Chondrocyte (in vitro differentiated cells): ENCODE results near the gene LRIG3. TPM values are rescaled to one million over a fixed set of nuclear protein-coding genes. Genes with fewer than 3 reads are reported as not detected.
"Not testable (repeated sequence)": the region's sequence is repeated elsewhere in the genome, so short reads cannot be mapped to it uniquely, and the experiment has no call there.

Source experiments
- DNase-seq: peaks from one replicate; pipeline ENCODE4 v3.0.0; 2021; ENCODE audit warnings: mixed read lengths, low spot score
- H3K27ac Mint-ChIP-seq: one replicate; pipeline ENCODE4 v1.8.0; 2021; ENCODE audit warnings: mild to moderate bottlenecking, moderate library complexity, mixed read lengths; ENCODE audit not compliant: unreplicated experiment
- H3K27me3 Mint-ChIP-seq: 2 replicates; pipeline ENCODE4 v1.8.0; 2021; ENCODE audit warnings: low read depth, mixed read lengths
- H3K36me3 Mint-ChIP-seq: 2 replicates; pipeline ENCODE4 v1.8.0; 2021; ENCODE audit warnings: low read depth, mixed read lengths
- H3K4me1 Mint-ChIP-seq: 2 replicates; pipeline ENCODE4 v1.8.0; 2021; ENCODE audit warnings: low read depth, mild to moderate bottlenecking, mixed read lengths
- H3K4me3 Mint-ChIP-seq: one replicate; pipeline ENCODE4 v1.8.0; 2021; ENCODE audit warnings: mild to moderate bottlenecking, moderate library complexity, mixed read lengths; ENCODE audit not compliant: unreplicated experiment
- H3K9me3 Mint-ChIP-seq: 2 replicates; pipeline ENCODE4 v1.8.0; 2021; ENCODE audit warnings: low read depth, mixed read lengths
- CTCF ChIP-seq: fragments of 200-600 bp; sonication (generic); IDR thresholded peaks from 2 replicates; pipeline ENCODE4 v1.5.0; 2021; ENCODE audit warnings: antibody characterized with exemption, mild to moderate bottlenecking, moderate library complexity
- total RNA-seq: library from RNA; stranded (reverse); gene quantifications from 3 replicates; pipeline ENCODE4 v1.2.1, GENCODE V29; 2021

Gene LRIG3
- total RNA-seq, 1 donor from 2014 or later, result 85.8 TPM

DNA sequence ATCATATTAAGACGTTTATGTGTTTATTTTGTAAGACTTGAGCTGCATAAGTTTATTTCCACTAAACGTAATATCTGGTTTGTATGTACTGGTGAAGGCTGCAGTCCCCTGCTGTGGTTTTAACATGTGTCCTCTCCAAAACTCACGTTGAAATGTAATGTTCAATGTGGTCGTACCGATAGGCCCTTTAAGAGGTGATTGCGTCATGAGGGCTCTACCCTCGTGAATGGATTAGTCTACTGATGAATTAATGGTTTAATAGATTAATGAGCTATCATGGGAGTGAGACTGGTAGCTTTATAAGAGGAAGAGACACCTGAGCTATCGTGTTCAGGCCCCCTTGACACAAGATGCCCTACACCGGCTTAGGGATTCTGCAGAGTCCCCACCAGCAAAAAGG lies 14.9 kb downstream of the LRIG3 start:
- no peak overlapping the region for H3K27ac Mint-ChIP-seq

GRCh38 chr12:58902726-58903125 lies 17.6 kb downstream of the LRIG3 start:
- DNase-seq, H3K27me3 Mint-ChIP-seq, H3K27ac Mint-ChIP-seq, H3K9me3 Mint-ChIP-seq, H3K4me3 Mint-ChIP-seq: not testable (repeated sequence)
- H3K4me1 Mint-ChIP-seq, result peaks cover 39% of the 10 kb centered on the region
- peaks cover 50% of the 10 kb centered on the region for H3K36me3 Mint-ChIP-seq

More for the DNA sequence above, 14.9 kb downstream of the LRIG3 start:
- no peak for TF ChIP-seq CTCF
- Mint-ChIP-seq H3K9me3 (peaks cover 5% of the 10 kb centered on the region), H3K4me1 (peaks cover 46% of the 10 kb centered on the region), H3K27me3 (no peaks in the 10 kb centered on the region), H3K4me3 (no peak overlapping the region), H3K36me3 (peaks cover 52% of the 10 kb centered on the region)
- no peak for DNase-seq

GRCh38 chr12:58901664-58902063 lies 18.6 kb downstream of the LRIG3 start:
- DNase-seq, result no peak
- Mint-ChIP-seq H3K9me3 (peaks cover 5% of the 10 kb centered on the region), H3K4me1 (peaks cover 39% of the 10 kb centered on the region), H3K27ac (peak overlapping the region; percentile 27), H3K4me3 (no peak overlapping the region), H3K27me3 (no peaks in the 10 kb centered on the region), H3K36me3 (peaks cover 43% of the 10 kb centered on the region)
- no peak for TF ChIP-seq CTCF

DNA sequence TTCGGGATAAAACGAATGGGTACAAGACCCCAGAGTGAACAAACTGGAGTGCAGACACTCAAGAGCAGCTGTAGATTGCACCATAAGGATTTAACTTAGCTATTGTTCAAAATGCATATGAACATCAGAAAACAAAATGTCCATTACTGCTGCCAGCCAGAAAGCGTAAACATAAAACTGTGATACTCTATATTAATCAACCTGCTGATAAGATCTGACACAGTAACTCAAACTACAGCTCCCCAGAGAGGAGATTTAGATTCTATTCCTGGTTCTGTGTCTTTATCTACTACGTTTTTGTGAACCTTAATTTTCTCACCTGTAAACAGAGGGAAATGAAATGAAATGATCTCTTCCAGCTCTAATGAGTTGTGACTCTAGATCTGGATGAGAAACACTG lies 22.3 kb downstream of the LRIG3 start:
- no peak for DNase-seq
- Mint-ChIP-seq H3K9me3 (no peaks in the 10 kb centered on the region), H3K36me3 (peaks cover 38% of the 10 kb centered on the region)

GRCh38 chr12:58896278-58896677 lies 24.0 kb downstream of the LRIG3 start:
- no peaks in the 10 kb centered on the region for H3K27me3 Mint-ChIP-seq
- H3K9me3 Mint-ChIP-seq, result no peaks in the 10 kb centered on the region
- H3K27ac Mint-ChIP-seq, result peak overlapping the region; percentile 70
- TF ChIP-seq CTCF, result no peak
- peaks cover 83% of the 10 kb centered on the region for H3K4me1 Mint-ChIP-seq
- no peak overlapping the region for H3K4me3 Mint-ChIP-seq
- DNase-seq, result no peak
- H3K36me3 Mint-ChIP-seq, result peaks cover 35% of the 10 kb centered on the region

More for the DNA sequence above, 22.3 kb downstream of the LRIG3 start:
- no peak for TF ChIP-seq CTCF
- H3K27ac Mint-ChIP-seq, result peak overlapping the region; percentile 60
- no peak overlapping the region for H3K4me3 Mint-ChIP-seq
- H3K27me3 Mint-ChIP-seq, result no peaks in the 10 kb centered on the region
- peaks cover 68% of the 10 kb centered on the region for H3K4me1 Mint-ChIP-seq

GRCh38 chr12:58895053-58895452 lies 25.3 kb downstream of the LRIG3 start:
- H3K4me1 Mint-ChIP-seq, result peaks cover 80% of the 10 kb centered on the region
- no peak for TF ChIP-seq CTCF
- H3K36me3 Mint-ChIP-seq, result peaks cover 32% of the 10 kb centered on the region
- no peaks in the 10 kb centered on the region for H3K27me3 Mint-ChIP-seq
- H3K9me3 Mint-ChIP-seq, result no peaks in the 10 kb centered on the region
- H3K4me3 Mint-ChIP-seq, result no peak overlapping the region
- DNase-seq, result no peak
- H3K27ac Mint-ChIP-seq, result peak overlapping the region; percentile 65
